Epidermal melanocyte (primary cell): ENCODE data around the gene GPR176.

Experiments
- DNase-seq: peaks from one replicate; pipeline ENCODE4 v3.0.0; 2011; ENCODE audit warnings: low spot score; ENCODE audit not compliant: insufficient read length

GPR176 gene

DNA sequence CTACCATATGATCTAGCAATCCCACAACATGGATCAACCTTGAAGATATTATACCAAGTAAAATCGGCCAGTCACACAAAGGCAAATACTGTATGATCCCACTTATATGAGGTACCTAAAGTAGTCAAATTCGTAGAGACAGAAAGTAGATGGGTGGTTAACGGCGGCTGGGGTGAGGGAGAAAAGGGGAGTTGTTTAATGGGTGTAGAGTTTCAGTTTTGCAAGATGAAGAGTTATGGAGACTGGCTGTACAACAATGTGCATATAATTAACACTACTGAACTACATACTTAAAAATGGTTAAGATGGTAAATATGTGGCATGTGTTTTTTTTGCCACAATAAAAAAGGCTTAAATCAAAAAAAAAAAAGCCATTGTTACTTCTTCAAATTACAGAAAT lies 60.4 kb downstream of the GPR176 start:
- DNase-seq = no peak

- no peak for DNase-seq
These were observed 62.9 kb downstream of the GPR176 start for GRCh38 chr15:39857132-39857531.

GRCh38 chr15:39856357-39856756 lies 63.7 kb downstream of the GPR176 start:
- DNase-seq = no peak

GRCh38 chr15:39855400-39855799 lies 64.7 kb downstream of the GPR176 start:
- no peak for DNase-seq

DNA sequence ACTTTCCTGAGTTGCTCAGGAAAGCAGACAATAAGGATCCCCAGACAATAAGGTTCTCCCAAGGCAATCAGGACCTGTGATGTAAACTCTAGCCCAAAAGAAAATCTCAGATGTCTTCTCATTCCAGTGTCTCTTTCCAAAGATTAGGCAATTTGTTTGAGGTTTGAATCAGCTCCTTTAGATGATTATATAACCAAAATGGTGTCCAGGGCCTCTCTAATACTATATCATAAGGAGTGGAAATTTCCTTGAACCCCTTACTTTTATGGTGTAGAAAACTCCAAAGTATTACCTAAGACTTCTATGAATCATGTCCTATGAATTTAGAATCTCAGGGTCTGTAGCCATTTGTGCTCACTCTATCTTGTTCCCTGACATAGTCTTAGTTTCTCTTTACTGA lies 65.9 kb downstream of the GPR176 start:
- DNase-seq = no peak

DNA sequence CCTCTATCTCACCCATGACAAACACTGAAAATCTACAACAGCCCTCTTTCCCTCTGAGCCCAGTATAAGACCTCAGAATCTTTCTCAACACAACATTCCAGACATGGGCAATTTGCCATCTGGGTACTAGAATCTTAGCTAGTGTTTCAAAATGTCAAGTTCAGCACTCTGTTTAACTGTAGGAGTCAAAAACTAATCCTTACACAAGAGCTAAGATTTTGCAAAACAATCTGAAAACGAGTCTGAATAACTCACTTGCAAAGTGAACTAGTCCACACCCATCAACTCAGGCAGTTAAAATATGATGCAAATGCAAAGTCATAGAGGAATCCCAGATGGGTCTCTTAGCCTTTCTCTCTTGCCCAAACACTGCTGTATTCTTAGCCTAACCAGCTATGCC lies 67.8 kb downstream of the GPR176 start:
- DNase-seq = no peak

GRCh38 chr15:39851500-39852092 lies 68.5 kb downstream of the GPR176 start:
- DNase-seq = no peak

GRCh38 chr15:39850436-39850835 lies 69.6 kb downstream of the GPR176 start:
- DNase-seq = no peak

DNA sequence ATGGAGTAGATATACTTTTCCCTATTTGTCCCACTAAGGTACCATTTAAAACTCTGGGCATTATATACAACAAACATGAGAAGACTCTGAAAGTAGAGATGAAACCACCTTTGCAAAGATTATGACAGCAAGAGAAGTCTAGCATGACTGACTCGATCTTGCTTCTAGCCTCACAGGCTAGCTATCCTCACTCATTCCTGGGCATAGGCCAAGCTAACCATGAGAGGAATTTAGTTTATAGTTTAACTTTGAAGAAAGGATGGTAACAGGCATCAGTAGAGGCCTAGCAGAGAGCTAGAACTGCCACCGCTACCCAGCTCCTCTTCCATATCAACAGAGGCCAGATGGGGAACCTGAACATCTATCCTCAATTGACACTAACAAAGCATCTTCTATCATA lies 74.0 kb downstream of the GPR176 start:
- DNase-seq = no peak

DNA sequence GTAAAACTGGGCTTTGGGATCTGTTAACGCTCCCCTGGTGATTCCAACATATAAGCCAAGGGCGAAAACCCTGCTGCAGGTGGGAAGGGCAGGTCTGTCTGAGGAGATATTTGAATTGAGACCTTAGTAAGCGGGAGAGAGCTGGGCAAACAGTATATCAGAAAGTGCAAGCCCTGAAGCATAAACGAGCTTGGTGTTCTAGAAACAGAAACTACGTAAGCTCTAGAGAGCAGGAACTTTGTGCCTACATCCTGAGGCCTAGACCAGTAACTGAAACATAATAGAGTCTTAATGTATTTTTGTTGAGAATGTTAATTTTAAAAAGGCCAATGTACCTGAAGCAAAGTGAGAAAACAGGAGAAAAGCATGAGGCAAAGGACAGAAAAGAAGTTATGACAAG lies 74.5 kb downstream of the GPR176 start:
- DNase-seq = no peak

DNA sequence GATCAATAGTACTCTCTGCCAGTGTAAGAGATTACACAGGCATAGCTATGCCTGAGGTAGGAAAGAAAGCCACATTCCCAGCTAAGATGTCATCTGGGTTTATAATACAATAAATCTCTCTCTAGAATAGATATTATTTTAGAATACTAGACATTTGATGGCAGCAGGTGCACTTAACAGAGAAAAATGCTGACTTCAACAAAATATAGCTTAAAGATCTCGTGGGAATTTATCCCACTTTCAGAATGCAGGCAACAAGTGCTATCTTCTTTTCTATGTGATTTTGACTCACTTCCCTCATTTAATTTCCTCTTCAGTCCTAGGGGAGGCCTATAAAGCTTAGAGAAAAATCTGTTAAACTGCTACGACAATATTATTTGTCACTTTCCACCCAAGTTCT lies 76.5 kb downstream of the GPR176 start:
- DNase-seq = no peak

GRCh38 chr15:39837454-39837853 lies 82.6 kb downstream of the GPR176 start:
- no peak for DNase-seq

DNA sequence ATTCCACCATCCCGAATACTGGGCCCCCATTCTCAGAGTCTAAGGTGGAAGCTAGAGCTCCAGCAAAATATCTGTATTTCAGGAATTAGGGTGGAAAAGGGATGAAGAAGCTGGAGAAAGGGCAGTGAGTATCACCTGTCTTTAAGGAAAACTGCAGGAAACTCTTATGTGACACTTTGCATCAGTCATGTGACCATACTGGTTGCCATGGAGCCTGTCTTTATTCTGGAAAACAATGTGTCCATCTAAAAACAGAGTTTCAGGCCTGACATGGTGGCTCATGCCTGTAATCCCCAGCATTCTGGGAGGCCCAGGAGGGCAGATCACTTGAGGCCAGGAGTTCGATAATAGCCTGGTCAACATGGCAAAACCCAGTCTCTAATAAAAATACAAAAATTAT lies 84.5 kb downstream of the GPR176 start:
- DNase-seq = no peak

GRCh38 chr15:39834256-39834655 lies 85.8 kb downstream of the GPR176 start:
- no peak for DNase-seq

- peak; percentile 22 for DNase-seq
These were observed 86.5 kb downstream of the GPR176 start for GRCh38 chr15:39833515-39833981.

DNA sequence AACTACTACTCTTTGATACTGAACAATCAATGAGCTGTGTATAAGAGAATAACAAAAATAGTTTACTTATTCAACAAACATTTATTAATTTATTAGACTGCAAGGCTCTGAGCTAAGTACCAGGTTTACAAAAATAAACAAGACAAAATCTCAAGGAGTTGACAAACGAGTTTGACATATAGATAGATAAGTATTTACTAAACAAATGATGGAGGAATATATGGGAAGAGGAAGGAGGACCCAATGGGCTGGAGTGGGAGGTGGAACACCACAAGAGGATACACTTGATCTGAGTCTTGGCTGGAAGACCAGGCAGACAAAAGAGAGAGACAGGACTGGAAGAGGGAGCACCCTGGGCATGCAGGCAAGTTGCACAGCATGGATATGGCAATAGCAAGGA lies 89.9 kb downstream of the GPR176 start:
- DNase-seq = no peak

DNA sequence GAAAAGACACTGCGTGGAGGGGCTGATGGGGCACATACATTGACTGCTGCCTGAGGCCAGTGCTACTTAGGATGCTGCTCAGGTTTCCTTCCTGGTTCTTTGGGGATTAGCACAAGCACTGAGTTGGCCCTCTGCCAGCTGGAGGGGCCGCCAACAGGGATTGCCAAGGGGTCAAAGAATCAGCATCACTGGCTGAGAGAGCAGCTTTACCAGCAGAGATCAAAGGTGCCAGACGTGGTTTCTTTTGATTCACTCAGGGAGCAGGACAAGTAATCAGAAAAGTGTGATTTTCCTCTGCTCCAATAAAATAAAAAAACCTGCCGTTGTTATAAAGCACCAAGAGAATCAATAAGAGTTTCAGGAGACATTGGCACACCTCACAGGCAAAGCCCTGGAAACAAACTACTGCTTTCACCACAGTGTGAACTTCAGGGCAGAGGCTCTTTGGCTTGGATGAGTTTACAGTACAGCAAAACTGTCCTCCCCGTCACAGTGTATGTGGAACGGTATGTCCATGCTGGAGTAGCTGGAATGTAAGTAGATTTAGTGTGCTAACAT lies 91.6 kb downstream of the GPR176 start:
- no peak for DNase-seq

- DNase-seq = no peak
These were observed 93.1 kb downstream of the GPR176 start for GRCh38 chr15:39826975-39827374.

- DNase-seq = no peak
These were observed 96.4 kb downstream of the GPR176 start for GRCh38 chr15:39823634-39824033.

GRCh38 chr15:39820050-39820602 lies 99.9 kb downstream of the GPR176 start:
- no peak for DNase-seq

- no peak for DNase-seq
These were observed 100.5 kb downstream of the GPR176 start for GRCh38 chr15:39819533-39819932.

- DNase-seq = no peak
These were observed 102.2 kb downstream of the GPR176 start for GRCh38 chr15:39817892-39818291.

- DNase-seq = no peak
These were observed 105.6 kb downstream of the GPR176 start for GRCh38 chr15:39814489-39814888.
